Activated naive CD4-positive, alpha-beta T cell treated with anti-CD3 and anti-CD28 coated beads, Interleukin-2, amount 50 U/mL, for 16 hours (primary cell): ENCODE measurements around the gene CCDC180.
"Not testable (repeated sequence)": the region's sequence is repeated elsewhere in the genome, so short reads cannot be mapped to it uniquely, and the experiment has no call there.

Experiments used
- DNase-seq: peaks from one replicate; pipeline ENCODE4 v3.0.0-alpha.2; 2020

CCDC180 gene

DNA sequence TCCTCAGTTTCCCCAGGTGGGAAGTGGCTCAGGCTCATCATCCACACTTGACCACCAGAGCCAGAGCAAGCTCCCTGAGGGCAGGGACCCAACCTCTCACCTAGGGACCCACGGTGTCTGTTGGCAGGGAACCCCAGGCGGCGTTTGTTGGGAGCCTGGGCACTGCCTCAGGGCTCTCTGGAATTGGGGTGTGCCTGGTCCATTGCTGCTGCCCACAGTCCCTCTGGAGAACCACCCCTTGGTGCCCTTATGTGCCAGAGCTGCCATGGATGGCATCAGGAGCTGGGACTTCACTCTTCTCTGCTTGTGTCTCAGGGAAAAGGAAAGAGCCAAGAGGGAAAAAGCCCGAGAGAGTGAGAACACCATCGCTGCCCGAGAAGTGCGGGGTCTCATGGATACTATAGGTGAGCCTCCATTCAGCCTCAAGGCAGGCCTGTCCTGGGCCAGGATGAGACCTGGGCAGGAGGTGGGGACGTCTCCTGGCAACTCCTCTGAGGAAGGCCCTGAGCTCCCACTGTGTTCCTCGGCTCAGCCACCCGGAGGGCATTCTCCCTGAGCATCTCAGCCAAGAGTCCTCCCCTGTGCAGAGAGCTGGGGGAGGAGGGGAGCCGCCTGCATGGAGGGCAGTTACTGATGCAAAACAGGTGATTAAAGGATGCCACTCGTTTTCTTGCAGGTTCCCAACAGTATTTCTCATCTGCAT, 4.5 kb downstream of the CCDC180 start:
- DNase-seq: no peak

- DNase-seq: no peak
Measured at GRCh38 chr9:97312556-97312955, 5.1 kb downstream of the CCDC180 start.

DNA sequence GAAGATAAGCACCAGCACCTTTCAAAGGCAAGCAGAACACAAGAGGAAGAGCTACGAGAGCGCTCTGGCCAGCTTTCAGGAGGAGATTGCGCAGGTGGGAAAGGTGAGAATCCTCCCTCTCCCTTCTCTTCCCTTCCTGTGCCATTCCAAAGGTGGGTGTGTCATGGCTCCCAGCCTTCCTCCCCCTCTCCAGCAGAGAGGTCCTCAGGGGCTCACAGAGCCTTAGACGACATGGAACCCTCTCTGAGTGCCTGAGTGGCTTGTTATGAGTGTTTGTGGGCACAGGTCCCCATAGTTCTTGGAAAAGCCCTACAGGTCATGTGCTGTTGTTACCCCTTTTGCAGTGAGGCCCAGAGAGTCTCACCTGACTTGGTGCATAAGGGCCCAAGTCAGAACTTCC, 5.8 kb downstream of the CCDC180 start:
- no peak for DNase-seq

GRCh38 chr9:97313746-97314145, 6.3 kb downstream of the CCDC180 start:
- no peak for DNase-seq

- no peak for DNase-seq
Measured at GRCh38 chr9:97314503-97314902, 7.0 kb downstream of the CCDC180 start.

GRCh38 chr9:97315550-97315949, 8.1 kb downstream of the CCDC180 start:
- no peak for DNase-seq

GRCh38 chr9:97316904-97317303, 9.4 kb downstream of the CCDC180 start:
- DNase-seq: no peak

DNA sequence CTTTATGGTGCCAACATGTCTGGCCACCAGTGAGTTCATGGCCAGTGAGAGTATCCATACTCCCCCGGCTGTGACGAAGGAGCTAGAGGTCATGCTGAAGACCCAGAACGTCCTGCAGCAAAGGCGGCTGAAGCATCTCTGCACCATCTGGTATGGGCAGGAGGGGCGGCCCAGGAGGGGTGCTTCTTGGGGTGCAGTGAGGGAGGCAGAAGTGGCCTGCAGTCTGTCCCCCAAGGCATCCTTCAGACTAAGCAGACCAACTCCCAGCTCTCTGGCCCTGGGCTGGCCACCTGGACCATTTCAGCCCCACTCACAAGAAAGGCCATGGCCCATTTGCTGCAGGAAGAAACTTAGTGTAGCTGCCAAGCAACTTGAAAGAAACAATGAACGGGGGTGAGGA, 11.0 kb downstream of the CCDC180 start:
- no peak for DNase-seq

GRCh38 chr9:97319395-97319794, 11.9 kb downstream of the CCDC180 start:
- DNase-seq: no peak

- no peak for DNase-seq
Measured at GRCh38 chr9:97320080-97320642, 12.7 kb downstream of the CCDC180 start.

GRCh38 chr9:97321251-97321650, 13.8 kb downstream of the CCDC180 start:
- DNase-seq: no peak

DNA sequence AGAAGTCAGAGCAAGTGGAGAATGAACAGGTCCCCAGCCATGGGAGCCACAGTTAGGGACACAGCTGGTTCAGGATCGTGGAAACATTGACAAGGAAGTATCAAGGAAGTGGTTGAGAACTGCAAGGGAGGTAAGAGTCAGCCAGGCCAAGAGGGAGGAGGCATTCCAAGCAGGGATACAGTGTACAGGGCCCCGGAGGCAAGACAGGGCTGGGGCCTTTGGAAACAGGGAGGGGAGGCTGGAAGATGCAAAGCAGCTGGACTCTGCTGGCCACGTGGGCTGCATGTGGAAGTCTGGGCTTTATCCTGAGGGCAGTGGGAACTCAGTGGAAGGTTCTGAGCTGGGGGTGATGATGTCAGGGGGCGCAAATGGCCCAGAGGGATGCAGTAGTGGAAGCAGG, 14.2 kb downstream of the CCDC180 start:
- no peak for DNase-seq

GRCh38 chr9:97322105-97322504, 14.6 kb downstream of the CCDC180 start:
- no peak for DNase-seq

DNA sequence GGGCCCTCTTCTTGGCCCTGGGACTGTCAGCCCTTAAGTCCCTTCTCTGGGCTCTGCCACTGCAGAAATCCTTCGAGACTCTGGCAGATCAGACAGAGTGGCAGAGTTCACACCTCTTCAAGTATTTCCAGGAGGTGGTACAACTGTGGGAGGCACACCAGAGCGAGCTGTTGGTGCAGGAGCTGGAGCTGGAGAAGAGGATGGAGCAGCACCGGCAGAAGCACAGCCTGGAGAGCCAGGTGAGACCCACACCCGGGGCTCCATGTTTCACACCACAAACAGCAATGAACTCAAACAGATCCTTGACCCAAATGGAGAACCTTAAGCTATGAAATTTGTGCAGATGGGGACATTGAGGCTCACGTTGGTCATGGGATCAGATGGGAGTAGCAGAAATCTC, 17.5 kb downstream of the CCDC180 start:
- no peak for DNase-seq

- no peak for DNase-seq
Measured at GRCh38 chr9:97327562-97327961, 20.1 kb downstream of the CCDC180 start.

DNA sequence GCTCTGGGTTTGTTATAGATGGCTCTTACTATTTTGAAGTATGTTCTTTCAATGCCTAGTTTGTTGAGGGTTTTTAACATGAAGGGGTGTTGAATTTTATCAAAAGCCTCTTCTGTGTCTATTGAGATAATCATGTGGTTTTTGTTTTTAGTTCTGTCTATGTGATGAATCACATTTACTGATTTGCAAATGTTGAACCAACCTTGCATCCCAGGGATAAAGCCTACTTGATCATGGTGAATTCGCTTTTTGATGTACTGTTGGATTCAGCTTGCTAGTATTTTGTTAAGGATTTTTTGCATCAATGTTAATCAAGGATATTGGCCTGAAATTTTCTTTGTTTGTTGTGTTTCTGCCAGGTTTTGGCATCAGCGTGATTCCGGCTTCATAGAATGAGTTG, 25.5 kb downstream of the CCDC180 start:
- DNase-seq: no peak

GRCh38 chr9:97335622-97336021, 28.2 kb downstream of the CCDC180 start:
- DNase-seq: not testable (repeated sequence)

DNA sequence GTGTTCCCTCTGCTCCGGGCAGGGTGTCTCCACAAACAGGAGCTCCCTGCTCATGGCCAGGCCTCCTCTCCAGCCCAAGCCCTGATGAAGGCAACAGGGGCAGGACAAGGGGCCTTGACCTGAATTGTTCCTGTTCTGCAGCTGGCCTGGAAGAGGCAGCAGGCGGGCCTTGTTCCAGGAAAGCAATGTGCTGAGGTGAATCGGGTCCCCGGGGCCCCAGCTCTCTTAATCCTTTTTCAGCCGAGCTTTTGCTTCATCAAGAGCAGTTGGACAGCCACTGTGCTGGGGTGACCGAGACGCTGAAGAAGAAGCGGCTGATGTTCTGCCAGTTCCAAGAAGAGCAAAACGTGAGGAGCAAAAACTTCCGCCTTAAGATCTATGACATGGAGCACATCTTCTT, 41.4 kb downstream of the CCDC180 start:
- no peak for DNase-seq

- no peak for DNase-seq
Measured at GRCh38 chr9:97349400-97349799, 41.9 kb downstream of the CCDC180 start.

DNA sequence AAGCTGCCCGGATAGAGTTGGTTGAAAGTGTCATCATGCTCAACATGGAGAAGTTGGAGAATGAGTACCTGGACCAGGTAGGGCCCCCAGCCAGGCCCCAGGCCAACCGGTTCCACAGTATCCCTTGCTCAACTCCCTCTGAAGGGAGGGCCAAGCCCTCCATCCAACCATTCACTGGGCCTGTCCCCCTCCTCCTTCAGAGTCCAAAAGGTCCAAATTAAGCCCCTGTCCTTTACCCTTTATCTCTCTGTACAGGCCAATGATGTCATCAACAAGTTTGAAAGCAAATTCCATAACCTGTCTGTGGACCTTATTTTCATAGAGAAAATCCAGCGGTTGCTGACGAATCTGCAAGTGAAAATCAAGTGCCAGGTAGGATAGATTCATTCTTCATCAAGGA, 47.2 kb downstream of the CCDC180 start:
- DNase-seq: no peak

DNA sequence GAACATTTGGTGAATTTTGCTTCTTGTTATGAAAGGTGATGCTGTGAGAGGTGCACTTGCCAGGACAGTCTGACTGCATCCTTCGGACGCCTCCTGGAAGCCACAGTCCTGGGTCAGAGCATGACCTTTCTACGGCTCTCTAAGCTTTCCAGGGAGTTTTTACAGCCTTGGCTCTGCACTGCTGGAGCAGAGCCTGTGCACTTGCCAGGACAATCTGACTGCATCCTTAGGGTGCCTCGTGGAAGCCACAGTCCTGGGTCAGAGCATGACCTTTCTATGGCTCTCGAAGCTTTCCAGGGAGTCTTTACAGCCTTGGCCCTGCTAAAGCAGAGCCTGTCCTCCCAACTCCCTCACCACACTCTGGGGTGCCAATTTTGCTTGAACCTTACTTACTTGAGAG, 49.6 kb downstream of the CCDC180 start:
- DNase-seq: no peak
